HG02938 (cell line): ENCODE data around the gene BTBD9.
"Not testable (repeated sequence)": the region's sequence is repeated elsewhere in the genome, so short reads cannot be mapped to it uniquely, and the experiment has no call there.

Experiments used
- ATAC-seq: cut with Tn5 transposase; IDR thresholded peaks from one replicate; pipeline ENCODE4 v1.9.1; 2021; ENCODE audit warnings: mild to moderate bottlenecking, moderate library complexity; ENCODE audit not compliant: unreplicated experiment

The BTBD9 gene

DNA sequence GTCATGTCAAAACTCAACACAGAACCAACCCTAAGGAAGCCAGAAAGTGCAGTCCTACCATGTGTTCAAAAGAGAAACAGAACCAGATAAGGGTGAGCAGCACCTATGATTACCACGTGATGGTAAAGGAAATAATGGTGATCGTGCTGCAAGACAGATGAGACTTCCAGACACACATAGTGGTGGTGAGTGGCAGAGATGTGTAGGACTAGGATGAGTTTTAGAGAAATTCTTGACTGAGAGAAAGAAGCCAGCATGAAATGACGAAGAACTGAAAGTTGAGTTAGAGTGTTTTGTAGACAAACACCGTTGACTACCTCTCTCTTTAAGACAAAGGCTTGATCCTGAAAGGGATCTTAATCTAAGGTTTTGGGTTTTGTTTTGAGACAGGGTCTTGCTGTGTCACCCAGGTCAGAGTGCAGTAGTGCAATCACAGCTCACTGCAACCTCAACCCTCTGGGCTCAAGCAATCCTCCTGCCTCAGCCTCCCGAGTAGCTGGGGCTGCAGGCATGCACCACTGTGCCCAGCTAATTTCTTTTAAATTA is 10.6 kb upstream of the BTBD9 start:
- no peak for ATAC-seq

DNA sequence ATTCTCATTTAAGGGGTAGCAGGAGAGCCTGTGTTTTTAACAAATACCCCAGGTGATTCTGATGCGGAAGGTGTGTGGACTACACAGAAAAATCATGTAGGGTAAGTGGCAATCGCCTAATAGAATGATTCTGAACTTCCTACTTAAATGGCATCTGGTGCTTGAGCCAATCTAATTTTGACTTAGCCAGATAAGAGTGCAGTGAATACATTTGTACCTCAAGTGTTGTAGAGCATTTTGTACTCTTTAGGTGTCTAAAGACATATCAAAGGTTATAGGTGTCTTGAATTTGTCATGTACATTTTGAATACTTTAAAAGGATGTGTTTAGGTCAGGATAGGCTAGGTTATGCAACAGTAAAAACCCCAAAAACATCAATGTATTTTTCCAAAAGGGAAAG is 10.0 kb upstream of the BTBD9 start:
- ATAC-seq: no peak

DNA sequence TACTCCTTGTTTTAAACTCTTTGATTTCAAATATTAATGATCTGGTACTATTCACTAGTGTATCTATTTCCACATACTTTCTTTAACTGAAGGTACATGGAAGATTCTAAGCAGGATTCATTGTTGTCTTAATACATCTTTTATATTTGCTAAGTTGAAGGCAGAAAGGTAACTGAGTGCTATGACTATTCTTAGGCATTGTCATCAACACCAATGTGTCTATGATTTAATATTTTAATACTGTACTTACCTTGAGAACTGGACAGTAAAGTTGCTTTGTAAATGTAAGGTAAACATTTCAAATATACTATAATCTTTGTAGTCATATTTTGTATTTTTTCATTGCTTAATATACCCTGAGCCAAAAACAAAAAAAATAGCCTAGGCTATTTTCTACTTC is 8.9 kb upstream of the BTBD9 start:
- ATAC-seq: no peak

DNA sequence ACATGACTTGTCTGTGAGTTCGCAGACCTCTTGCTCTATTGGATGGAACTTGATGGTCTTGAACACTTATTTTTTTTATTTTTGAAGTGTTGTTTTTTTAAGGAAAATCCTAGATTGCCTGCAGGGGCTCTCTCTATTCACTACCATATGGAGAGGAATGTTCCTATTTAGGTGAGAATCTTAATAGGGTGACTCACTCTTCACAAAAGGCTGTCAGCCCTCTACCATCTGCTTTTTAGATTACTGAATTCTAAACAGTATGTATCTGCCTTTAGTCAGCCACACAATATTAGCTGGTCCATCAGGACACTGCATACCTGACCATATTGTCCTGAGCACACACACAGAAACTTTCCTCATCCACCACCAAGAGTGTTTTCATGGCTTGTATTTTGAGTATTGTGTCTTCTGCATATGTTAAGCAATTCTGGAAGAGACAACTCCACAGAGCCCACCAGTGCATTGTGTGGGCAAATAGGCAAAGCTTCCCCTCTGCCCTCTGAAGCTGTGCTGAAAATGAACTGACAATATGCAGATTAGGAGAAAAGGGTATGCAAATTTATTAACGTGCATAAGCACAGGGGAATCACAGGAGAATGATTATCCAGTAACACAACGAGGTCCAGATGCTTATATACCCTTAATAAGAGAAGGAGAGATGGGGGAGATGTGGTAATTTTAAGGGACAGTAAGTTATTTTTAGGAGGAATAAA is 6.6 kb upstream of the BTBD9 start:
- ATAC-seq: no peak

DNA sequence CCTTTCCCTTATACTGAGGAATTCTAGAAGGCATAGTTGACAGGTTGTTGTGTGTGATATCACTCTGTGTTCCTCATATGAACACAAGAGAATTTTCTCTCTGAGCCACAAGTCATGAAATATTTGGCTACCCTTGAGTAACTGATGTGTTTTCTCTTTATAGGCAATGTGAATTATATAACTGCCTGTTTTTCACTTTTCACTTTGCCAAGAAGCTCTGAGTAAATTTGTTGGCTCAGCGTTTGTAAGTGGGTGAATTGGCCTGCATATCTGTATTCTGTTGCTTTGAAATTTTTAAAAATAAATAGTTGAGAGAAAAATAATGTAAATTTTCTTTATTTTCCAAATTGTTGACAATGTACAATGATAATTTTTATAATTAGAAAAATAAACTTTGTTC is 5.2 kb upstream of the BTBD9 start:
- ATAC-seq: no peak

DNA sequence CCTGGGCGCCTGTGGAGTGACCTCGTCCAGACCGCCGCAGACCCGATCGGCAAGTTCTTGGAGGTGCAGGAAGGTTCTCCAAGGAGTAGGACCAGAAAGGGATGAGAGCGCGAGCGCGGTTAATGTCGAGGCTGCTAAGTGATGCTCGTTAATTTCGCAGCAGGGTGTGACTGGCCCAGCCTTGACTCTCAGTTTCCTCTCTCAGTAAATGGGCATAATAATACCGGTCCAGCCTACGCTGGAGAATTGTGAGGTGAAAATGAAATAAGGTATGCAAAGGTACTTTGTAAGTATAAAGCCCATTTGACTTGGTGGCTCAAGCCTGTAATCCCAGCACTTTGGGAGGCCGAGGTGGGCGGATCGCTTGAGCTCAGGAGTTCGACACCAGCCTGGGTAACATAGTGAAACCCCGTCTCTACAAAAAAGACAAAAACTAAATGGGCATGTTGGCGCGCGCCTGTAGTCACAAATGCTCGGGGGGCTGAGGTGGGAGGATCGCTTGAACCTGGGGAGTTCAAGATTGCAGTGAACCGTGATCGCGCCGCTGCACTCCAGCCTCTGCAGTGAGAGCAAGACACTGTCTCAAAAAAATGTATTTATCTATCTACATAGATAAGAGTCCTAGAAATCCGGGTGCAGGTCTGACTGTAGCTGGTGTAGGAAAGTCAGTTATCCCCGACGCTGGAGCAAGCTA is 634 bp upstream of the BTBD9 start:
- ATAC-seq: no peak

DNA sequence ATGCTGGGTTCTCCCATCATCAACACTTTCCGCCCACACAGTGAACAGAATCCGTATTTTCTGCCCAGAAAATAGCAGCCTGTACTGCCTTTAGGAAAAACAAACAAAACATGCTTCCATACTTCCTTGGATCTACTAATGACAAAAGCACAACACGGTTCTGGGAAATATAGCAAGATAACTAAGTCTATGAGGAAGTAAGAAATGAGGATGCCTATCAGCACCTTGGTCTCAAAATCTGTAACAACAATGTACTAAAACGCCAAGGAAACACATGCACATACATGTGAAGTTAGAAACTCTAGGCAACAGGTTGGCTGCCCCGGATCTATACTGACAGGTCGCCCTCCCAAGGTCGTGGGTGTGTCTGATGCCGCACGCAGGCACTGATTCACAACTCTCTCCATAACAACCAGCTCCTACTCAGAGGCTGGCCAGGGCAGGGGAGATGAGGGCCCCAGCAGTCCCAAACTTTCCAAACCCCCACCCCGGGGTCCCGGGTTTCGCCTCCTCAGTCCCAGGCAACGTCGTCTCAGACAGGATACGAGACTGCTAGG is 710 bp downstream of the BTBD9 start:
- ATAC-seq: peak; percentile 19

DNA sequence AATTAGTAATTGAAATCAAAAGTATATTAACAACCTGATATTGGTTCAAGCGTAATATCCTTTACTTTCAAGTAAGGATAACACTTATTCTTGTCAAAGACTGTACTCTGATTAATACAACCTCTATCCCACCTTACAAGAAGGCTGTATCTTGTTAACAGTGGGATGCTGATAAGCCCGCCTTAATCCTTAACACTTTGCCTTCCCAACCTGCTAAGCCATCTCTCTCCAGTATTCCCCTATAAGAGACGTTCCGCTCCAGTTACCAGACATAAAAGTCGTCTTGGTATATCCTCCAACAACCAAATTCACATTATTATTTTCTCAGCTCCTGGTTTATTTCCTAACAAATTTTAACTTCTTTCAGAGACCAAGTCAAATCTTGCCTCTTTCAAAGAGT is 2.0 kb downstream of the BTBD9 start:
- no peak for ATAC-seq

DNA sequence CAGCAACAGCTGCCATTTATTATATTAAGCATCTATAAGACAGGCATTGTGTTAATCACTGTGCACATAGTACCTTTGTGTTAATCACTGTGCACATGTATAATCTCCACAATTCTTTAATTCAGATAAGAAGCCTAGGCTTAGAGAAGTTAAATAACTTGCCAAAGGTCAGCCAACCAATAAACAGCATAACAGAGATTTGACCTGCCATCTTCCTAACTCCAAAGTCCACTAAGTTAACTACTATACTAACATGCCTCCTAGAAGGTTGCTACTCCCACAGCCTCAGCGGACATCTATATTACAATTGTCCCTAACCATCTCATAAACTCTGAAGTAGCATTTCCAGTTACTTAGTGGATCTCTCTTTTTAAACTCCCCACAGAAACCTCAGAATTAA is 3.7 kb downstream of the BTBD9 start:
- no peak for ATAC-seq

DNA sequence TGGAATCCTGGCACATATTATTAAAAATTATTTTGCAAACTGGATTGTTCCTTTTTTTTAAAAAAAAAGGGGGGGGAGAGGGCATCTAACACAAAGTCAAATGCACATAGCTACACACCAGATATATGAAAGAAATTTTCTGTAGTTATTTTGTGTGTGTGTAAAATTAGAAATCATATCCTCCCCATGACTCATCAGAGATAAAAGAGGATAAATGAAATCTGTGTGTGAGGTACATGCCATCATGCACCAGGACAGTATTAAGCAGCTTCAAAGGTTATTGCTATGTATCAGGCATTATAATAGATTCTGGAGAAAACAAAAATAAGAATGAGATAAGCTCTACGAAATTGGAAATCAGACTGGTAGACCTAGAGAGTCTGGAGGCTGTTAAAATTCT is 5.2 kb downstream of the BTBD9 start:
- no peak for ATAC-seq

DNA sequence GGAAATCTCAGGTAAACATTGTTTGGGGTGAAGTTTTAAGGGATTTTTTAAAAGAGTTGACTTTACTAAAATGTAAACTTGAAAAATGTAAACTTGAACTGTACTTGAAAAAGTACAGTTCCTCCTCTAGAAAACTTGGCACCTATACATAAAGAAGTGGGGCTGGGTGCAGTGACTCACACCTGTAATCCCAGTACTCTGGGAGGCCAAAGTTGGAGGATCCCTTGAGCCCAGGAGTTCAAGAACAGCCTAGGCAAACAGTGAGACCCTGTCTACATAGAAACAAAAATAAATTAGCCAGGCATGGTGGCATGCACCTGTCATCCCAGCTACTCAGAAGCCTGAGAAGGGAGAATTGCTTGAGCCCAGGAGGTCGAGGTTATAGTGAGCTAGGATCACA is 7.2 kb downstream of the BTBD9 start:
- no peak for ATAC-seq

DNA sequence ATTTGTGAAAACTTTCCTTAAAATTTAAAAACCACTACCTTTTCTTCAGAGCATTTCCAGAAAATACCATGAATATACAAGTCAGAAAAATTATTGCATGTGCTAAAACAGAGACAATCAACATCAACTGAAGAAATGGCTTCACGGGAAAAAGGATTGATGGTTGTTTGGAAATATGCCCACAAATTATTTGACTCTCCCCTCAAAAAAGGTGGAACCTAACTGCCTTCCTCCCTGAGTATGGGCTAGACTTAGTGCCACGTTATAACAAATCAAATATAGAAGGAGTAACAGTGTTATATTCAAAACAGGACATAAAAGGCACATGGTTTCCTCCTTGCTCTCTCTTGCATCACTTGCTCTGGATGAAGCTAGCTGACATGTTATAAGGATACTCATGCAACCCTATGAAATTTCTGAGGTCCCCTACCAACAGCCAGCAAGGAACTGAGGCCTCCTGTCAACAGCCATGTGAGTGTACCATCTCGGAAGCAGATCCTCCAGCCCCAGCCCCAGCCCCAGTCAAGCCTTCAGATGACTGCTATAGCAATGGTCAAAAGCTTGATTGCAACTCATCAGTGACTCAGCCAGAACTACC is 8.4 kb downstream of the BTBD9 start:
- ATAC-seq: no peak

DNA sequence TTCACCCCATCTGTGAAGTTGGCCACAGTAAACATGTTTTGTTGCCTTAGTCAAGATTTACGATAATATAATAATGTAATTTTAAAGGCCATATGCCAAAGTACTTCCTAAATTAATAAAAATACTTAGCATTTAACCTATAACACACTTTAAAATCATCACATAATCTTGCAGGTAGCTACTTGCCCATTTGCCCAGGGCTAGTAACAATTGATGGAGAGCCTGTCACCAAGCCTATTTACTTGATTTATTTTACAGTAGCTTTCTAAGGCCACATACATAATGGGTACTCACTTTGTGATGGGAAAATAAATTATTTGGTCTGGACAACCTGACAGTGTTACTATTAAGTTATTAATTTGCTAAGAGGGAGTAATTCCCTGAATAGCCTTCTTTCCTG is 14.5 kb downstream of the BTBD9 start:
- ATAC-seq: no peak

DNA sequence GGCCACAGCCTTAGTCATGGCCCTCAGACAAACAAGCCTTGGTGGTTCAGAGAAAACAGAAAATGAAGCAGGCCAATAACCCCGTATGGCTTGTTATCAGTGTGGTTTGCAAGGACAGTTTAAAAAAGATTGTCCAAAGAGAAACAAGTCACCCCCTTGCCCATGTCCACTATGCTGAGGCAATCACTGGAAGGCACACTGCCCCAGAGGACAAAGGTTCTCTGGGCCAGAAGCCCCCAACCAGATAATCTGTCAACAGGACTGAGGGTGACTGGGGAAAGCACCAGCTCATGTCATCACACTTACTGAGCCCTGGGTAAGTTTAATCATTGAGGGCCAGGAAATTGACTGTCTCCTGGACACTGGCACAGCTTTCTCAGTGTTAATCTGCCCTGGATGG is 20.4 kb downstream of the BTBD9 start:
- not testable (repeated sequence) for ATAC-seq

DNA sequence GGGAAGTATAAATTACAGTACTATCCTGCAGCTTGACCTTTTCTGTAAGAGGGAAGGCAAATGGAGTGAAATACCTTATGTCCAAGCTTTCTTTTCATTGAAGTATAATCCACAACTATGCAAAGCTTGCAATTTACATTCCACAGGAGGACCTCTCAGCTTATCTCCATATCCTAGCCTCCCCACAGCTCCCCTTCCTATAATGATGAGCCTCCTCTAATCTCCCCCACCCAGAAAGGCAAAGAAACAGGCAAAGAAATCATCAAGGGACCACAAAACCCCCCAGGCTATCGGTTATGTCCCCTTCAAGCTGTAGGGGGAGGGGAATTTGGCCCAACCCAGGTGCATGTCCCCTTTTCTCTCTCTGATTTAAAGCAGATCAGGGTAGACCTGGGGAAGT is 21.4 kb downstream of the BTBD9 start:
- ATAC-seq: not testable (repeated sequence)

DNA sequence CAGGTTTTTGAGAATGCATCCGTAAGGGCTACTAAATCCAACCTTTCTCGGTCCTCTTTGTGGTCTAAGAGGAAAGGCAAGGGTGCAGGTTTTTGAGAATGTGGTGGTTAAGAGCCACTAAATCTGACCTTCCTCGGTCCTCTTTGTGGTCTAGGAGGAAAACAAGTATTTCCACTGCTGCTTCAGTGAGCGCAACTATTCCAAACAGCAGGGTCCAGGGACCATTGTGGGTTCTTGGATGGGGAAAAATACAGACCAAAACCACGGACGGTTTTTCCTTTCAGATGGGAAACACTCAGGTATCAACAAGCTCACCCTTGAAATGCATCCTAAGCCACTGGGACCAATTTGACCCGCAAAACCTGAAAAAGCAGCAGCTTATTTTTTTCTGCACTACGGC is 21.9 kb downstream of the BTBD9 start:
- ATAC-seq: no peak

DNA sequence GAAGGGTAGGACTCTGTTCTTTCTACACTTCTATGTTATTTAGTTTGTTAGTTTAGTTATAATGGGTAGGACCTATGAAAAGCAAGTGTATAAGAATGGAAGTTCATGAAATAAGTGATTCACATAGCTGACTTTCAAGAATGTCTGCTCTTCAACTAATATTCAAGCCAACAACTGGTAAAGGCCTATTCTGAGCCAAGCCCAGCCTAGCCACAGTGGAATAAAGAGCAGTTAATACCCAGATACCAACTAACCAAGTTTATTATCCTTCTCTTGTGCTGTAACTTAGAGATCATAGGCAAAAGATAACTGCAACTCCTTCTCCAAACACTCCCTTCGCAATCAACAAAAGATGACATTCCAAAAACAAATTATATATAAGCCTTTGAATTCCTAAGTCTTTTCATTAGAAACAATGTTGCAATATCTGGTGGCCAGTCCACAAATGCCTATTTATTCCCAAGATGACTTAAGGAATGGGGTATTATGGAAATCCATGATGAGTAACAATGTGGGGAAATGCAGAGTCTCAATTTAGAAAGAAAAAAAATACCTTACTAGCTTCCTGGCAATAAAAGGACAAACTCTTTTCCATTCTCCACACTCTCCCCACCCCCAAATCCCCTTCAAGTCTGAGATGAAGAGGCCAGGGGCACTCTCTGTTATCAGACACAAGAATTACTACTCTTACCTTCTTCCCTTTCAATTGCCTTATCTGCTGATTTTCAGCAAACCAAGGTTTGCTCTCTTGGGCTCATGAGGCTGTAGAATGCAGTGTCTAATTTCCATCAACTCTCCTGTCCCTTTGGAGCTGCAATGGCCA is 27.4 kb downstream of the BTBD9 start:
- ATAC-seq: no peak

DNA sequence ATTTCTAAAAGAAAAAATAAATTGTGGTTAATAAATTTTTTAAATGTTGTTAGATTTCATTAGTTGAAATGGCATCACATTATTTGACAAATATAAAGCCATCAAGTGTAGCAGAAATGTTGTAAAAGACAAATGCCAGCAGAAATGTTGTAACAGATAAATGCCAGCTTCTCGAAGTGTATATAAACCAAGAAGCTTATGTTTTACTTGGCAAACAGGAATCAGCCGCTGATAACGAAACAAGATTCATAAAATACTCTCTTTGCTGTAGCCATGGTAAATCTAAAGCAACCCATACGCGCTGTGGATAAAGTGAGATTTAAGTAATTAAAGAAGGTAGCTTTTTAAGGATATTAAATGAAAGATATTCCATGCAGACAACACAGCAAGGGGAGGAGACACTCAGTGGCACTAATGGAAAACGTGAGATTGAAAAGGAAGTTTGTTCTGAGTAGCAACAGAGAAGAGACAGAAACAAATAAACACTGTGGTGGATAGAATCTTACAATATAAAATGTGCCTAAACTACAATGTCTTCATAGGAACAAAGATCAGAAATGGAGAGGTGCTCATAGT is 29.6 kb downstream of the BTBD9 start:
- no peak for ATAC-seq

DNA sequence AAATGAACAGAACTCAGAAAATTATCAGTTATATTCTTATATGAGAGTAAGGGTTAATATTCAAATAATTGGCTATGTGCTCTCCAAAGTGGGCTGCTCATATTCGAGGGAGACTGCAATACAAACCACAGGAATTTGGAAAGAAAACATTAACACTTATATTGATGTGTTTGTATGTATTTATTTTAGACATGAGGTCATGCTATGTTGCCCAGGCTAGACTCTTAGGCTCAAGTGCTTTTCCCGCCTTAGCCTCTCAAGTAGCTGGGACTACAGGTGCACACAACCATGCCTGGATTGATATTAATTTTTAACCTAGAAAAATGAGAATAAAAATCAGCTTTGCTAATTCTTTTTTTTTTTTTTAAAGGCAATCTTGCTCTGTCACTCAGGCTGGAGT is 35.0 kb downstream of the BTBD9 start:
- ATAC-seq: no peak

DNA sequence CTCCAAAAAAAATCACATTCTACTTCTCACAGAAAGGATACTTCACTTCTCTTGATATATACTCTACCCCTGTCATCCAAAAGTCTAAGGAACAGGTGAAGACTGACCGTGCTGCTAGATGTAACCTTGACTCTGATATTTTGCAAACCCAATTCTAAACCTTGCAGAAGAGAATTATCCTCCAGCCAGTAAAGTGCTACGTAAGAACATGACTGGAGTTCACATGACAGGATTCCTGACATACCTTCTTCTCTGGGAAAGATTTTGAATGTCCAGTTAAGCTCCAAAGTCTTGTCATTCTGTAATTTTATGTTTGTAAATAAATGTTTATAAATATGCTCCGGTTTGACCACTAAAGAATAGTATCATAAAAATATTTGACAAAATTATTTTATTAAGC is 35.8 kb downstream of the BTBD9 start:
- ATAC-seq: no peak

DNA sequence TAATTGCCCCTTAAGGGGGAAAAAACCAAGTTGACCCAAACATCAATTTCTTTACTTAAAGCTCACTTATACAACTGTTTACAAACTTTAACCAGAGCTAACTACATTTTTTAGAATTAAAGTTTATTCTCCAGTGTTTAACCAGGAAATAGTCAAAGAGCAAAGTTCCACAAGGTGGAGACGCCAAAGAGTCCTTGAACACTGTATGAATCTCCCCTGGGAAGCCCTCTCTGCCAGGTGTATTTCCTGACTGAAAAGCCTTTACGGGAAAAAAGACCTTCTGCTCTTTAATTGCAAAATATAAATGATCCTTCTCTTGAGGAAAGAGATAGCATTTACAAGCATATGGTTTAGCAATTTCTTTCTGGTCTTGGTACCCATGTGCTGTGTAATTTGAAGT is 36.2 kb downstream of the BTBD9 start:
- ATAC-seq: no peak
